ENCODE measurements around the gene ACACB.

The ACACB gene

DNA sequence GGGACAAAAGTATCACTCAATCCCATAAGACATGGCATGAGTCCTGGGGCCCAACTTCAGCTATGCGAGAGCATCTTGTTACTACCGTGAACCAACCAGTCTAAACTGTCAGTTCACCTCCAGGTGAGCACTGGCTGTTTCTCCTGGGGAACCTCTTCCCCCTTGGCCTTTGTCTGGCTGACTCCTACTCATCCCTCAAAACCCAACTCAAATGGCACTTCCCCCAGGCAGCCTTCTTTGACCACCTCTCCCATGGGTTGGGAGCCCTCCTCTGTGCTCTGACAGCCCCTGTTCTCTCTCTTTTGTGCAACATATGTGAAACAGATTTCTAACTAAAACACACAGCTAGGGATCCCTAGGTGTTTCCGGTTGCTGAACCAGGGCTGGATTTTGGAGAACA, 155.0 kb downstream of the ACACB start:
- DNase-seq (ENCODE audit: insufficient read length, low spot score) = no peak
- FAIRE-seq = no peak

DNA sequence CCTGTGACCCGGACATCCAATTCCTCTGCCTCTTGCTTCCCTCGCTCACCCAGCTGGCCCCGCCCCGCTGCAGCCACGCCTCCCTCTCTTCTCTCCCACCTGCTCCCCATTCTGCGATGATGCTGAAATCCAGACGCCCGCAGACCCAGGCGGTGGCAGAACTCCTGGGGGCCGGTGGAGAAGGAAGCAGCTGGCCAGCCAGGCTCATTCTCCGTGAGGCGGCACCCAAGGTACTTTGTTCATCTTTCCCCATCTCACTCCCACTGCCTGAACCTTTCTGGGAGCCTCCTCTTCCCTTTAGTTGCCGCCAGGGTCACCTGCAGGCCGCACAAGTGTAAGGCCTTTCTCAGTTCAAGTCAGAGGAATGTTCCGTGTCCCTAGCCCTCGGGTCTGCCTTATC, 157.0 kb downstream of the ACACB start:
- no peak for FAIRE-seq
- DNase-seq (ENCODE audit: insufficient read length, low spot score) = no peak

DNA sequence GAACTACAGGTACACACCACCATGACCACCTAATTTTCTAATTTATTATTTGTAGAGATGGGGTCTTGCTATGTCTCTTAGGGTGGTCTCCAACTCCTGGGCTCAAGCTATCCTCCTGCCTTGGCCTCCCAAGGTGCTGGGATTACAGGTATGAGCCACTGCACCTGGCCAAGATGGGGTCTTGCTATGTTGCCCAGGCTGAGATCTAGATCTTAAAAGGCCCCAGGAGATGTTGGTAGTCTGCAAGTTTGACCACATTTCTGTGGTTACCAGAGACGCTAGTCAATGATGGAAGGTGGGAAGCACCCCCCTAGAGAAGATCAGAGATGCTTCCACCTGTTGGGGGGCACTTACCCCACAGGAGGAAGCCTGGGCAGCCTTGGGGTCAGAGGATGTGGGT, 158.0 kb downstream of the ACACB start:
- FAIRE-seq (no peak), DNase-seq (ENCODE audit: insufficient read length, low spot score) (no peak)

DNA sequence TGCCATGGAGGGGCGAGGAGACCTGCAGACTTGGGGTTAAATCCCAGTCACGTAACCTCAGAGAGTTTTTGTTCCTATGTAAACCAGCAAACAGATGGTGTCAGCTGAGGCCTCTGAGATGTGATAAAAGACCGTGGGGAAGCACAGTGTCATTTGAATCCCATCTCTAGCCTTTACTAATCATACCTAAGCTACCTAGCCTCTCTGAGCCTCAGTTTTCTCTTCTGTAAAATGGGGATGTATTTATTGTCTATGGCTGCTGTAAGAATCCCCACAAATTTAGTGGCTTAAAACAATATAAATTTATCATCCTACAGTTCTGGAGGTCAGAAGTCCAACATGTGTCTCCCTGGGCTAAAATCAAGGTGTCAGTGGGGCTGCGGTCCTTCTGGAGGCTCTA, 158.8 kb downstream of the ACACB start:
- no peak for FAIRE-seq
- DNase-seq (ENCODE audit: insufficient read length, low spot score) = no peak

DNA sequence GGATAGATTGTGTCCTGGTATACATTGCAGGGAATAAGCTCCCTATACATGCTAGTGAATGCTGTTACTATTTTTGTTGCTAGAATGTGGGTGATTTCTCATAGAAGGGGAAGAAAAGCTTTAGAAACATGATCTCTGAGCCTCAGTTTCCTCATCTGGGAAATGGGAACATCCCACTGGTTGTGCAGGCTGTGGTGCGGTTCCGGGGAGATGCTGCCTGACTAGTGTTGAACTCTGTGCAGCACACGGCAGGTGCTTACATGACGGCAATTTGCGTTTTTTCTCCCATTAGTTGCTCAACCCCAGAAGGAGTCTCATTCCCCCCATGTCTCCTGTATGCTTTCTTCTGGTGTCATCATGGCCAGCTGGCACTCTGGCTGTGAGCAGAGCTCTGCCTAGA, 159.8 kb downstream of the ACACB start:
- no peak for FAIRE-seq

DNA sequence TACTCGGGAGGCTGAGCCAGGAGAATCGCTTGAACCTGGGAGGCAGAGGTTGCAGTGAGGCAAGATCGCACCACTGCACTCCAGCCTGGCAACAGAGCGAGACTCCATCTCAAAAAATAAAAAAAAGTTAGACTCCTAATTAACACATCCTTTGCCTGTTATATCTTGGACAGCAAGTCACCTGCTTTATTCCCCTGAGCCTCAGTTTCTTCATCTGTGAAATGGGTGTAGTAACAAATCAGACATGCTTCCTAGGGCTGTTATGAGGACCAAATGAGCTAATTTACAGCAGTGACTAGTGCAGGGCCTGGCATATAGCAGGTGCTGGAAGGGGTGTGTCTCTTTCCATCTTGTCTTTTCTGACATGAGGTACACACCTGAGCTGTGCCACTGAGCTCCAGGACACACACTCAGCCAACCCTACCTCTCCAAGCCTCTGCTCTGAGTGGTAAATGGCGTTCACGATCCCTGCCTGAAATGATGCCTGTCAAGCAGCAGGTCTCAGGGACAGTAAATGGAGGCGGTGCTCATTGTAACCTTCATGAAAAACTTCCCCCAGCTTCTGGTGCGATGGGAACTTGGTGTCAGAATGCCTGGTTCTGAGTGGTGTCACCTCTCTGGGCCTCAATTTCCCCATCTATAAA, 161.0 kb downstream of the ACACB start:
- FAIRE-seq = no peak
- DNase-seq (ENCODE audit: insufficient read length, low spot score) = no peak

More for the DNA sequence above, 159.8 kb downstream of the ACACB start:
- no peak for DNase-seq (ENCODE audit: insufficient read length, low spot score)

DNA sequence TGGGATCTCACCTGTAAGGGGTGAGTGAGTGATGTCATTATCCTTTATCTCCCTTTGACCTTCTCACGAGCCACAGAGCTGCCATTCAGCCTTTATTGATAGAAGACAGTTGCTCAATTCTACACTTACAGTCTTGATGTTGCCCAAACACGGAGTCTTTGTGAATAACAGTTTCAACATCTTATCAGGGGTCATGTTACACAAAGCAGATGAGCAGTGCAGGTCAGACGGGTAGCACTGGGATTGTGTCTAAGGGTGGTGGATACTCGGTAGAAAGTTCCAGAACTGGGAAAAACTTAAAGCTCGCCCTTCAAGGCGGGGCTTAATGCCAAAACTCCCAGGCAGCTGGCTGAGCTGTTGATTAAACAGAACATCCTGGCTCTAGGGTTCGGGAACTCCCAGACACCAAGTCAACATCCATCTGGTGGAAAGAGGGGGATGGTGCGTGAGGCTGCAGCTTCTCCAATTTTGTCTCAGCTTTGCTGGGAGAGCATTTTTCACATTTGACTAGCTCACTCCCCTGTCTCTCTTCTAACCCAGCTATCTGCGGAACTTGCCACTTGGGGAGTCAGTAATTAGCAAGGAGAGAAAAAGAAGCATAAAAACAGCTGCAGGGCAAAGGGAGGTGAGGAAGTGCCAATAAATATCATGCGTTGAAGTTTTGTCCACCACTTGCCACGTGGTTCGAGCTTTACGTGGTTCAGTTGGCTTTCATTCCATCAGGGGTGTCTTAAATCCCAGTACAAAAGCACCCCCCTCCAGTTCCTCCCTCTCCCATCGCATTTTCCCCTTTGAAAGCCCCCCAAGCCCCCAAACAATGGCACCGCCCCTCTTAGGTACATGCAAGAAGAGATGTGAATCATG, 161.7 kb downstream of the ACACB start:
- FAIRE-seq = no peak
- no peak for DNase-seq (ENCODE audit: insufficient read length, low spot score)

DNA sequence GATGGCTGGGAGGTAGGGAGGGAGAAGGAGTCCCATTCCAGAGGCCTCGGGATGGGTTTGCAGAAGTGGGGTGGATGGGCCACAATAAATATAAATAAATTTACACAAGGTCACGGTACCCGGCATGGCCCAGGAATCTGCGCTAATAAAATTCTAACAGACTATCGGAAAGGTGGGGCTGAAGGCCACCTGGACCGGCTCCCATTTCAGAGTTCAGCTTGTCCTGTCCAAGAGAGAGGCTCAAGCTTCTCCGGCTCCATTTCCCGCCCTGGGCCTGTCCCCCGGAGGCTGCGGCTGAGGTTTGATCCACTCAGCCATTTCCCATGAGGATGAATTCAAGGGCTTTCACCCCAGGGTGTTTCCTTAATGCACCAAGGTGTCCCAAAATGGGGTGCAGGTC, 162.5 kb downstream of the ACACB start:
- no peak for FAIRE-seq
- no peak for DNase-seq (ENCODE audit: insufficient read length, low spot score)

DNA sequence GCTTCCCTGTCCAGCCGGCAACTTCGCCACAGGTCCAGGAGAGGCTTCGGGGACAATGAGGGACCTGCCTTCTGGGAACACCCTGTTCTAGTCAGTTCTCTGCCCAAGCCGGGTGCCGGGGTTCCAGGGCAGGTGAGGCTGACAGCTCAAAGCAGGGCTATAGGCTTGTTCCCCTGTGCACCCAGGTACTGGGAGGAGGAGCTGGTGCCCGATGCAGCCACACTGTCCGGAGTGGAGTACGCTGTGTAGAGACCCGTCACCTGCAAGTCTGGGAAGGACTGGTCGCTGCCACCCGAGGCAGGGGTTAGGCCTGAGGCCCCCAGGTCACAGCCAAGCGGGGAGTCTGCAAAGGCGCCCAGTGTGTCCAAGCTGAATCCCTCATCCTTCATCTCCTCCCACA, 163.1 kb downstream of the ACACB start:
- no peak for DNase-seq (ENCODE audit: insufficient read length, low spot score)
- FAIRE-seq = no peak

DNA sequence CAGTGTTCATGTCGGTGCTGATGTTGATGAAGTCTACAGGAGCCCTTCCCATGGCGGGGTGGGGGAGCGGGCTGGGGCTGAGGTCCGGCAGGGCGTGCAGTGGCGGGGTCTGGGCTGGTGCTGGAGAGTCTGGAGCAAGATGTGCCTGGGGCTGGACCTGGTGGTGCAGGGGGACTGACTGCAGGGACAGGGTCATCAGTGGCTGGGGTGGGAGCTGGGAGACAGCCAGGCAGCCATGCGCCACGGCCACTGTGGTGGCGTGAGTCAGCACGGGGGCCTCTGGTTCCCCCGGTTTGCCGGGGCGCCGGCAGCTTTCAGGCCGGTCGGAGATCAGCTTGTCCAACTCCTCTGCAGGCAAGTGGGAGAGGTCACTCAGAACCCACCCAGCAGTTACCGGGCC, 165.1 kb downstream of the ACACB start:
- FAIRE-seq (no peak), DNase-seq (ENCODE audit: insufficient read length, low spot score) (no peak)

DNA sequence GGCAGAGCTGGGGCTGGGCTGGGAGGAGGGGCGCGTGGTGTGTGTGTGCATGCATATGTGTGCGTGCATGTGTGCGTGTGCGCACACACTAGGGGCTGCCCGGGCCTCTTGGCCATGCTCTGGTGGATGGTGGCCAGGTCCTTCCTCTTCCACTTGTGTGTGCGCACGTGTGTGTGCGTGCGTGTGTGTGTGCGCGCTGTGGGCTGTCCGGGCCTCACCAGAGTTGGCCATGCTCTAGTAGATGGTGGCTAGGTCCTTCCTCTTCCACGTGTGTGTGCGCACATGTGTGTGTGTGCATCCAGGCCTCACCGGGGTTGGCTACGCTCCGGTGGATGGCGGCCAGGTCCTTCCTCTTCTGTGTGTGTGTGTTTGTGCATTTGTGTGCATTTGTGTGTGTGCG, 168.0 kb downstream of the ACACB start:
- DNase-seq (ENCODE audit: insufficient read length, low spot score) (no peak), FAIRE-seq (no peak)

DNA sequence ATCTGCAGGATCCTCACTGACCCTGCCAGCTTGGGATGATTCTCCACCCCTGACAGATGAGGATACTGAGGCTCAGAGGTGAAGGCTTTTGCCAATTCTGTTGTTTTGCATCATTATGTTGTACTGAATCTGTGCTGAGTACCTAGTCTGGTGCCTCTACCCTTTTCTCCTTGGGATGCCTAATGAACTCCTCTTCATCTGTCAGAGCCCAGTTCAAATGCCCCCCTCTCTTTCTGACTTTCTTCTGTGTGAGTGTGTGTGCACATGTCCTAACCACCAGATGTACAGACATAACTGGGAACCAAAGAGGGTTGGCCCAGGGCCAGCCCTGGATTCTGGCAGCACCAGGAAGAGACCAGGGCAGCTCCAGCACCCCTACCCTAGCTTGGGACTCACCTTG, 169.9 kb downstream of the ACACB start:
- FAIRE-seq = no peak
- DNase-seq (ENCODE audit: insufficient read length, low spot score) = no peak

DNA sequence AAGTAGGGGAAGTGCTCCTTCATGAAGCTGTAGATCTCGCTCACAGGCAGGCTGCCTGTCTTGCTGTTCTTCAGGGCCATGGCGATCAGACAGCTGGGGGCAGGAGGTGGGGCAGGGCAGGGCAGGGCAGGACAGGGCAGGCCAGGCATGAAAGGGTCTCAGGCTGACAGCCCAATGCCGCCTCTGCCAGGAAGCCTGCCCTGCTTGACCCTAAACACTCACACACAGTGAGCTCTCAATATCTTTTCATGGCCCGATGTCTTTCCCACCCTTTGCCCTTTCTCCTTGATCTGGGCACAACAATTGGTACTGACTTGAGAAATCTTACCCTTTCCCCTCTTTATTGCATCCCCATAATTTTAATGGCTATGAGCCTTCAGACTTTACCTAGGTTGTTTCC, 170.3 kb downstream of the ACACB start:
- FAIRE-seq = no peak
- no peak for DNase-seq (ENCODE audit: insufficient read length, low spot score)

DNA sequence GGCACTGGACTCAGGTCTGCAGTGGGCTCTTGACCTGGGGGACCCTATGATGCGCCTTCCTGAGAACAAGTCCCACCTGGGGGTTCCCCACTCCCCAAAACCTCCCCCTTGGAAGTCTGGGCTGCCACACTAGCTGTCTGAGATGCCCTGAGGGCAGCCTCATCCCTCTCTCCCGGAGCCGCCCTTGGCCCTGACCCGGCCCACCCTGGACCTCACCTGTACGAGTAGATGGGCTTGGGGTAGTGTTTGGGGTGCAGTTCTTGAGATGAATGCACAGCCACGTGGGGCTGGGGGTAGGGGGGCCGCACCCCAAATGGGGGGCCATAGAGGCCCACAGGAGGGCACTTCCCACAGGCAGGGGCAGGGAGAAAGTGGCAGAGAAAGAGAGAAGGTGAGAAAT, 170.8 kb downstream of the ACACB start:
- DNase-seq (ENCODE audit: insufficient read length, low spot score) (no peak), FAIRE-seq (no peak)

DNA sequence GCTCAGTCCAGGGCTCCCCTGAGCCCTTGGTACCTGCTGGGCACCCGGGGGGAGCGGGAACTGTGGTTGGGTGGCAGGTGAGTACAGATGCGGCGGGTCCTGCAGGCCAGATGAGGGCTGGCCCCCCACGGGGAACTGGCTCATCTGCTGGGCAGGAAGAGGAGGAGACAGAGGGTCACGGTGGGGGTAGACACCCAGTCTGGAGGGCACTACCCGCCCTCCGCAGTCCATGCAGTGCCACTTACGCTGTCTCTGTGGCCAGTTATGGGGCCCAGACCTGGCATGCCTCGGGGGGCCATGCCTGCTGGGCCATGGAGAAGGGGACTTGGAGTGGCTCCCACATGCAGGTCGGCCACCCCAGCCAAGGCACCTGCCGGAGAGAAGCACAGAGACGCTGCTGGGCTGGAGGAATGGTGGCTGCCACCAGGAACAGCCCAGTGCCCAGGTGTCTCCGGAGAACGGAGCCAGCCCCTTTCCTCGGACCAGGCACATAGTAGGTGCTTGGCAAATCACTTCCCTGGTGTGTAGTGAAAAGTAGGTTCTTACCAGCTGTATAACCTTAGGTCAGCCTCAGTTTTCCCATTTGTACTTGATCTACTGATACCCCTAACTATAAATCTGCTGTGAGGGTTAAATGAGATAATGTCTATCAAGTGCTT, 171.6 kb downstream of the ACACB start:
- no peak for FAIRE-seq
- no peak for DNase-seq (ENCODE audit: insufficient read length, low spot score)

DNA sequence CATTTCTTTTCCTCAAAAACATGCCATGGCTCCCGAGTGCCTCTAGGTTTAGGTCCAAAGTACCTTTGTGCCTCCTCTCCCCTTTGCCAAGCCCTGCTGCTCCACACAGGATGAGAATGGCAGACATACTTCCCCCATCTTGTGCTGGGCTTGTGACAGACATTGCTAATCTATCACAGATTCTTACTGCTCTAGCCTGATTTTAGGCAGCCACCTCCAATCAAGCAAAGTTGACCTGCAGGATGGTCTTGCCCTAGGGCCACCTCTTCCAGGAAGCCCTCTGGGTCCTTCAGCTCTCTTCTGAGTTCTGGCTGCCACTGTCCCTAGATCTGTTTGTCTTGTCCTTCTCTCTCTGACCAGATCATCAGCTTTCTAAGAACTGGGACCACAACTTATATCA, 172.2 kb downstream of the ACACB start:
- DNase-seq (ENCODE audit: insufficient read length, low spot score) = no peak
- FAIRE-seq = no peak

DNA sequence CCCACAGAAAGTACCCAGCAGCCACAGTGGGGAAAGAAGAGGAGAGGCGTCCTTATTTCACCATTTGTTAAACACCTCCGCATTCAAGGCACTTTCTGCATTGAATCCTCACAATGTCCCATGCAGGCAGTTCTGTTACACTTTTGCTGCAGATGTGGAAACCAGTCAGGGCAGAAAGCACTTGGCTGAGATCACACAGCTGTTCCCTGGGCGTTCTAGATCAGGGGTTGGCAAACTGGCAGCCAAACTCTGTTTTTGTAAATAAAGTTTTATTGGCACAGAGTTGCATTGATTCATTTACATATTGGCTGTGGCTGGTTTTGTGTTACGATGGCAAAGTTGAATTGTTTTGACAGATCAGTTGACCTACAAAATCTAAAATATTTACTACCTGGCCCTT, 172.6 kb downstream of the ACACB start:
- no peak for FAIRE-seq
- no peak for DNase-seq (ENCODE audit: insufficient read length, low spot score)

DNA sequence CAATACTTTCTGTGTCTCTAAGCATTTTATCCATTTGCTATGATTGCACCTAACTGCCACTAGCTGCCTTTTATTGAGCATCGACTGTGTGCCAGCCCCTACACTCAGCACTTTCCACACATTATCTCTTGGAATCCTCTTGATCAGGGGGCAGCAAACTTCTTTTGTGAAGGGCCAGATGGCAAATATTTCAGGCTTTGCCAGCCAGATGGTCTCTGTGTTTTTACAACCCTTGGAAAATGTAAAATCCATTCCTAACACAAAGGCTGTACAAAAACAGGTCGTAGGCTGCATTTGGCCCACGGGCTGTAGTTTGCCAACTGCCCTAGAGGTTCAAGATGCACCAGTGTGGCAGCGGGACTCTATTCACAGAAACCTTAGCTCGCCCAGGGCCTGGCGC, 173.2 kb downstream of the ACACB start:
- DNase-seq (ENCODE audit: insufficient read length, low spot score) = no peak
- FAIRE-seq = no peak

DNA sequence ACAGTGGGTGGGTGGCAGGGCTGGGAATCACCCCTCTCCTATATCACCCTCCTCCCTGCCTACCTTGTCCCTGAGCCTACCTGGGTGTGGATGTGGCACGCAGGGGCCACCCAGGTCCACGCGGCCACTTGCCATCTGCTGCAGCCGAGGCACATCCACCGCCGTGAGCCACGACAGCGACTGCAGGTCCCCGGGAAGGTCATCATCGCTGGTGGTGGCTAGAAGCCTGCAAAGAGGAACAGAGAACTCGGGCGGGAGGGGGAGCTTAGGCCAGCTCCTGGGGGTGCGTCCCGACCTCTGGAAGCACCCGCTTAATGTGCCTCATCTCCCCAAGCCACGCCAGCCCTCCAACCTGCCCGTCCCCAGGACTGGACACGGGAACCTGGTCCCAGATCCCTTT, 173.7 kb downstream of the ACACB start:
- DNase-seq (ENCODE audit: insufficient read length, low spot score) (no peak), FAIRE-seq (no peak)

DNA sequence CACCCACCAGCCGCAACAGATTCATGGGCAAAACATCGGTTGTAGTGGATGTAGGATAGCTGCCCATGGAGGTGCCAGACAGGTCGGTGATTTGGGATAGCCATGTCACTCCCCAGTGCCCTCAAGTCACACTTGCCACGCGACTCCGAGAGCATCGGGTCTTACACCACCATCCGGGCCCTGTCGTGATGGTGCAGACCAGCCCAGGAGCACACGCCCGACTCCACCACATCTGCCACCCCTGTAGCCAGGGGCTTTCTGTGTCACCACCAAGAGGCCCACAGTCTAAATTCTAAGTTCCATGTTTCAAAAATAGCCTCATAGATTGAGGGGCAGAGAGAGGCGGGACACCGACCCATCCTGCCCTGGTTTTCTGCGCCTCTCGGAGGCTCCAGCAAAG, 174.7 kb downstream of the ACACB start:
- DNase-seq (ENCODE audit: insufficient read length, low spot score) (no peak), FAIRE-seq (no peak)

DNA sequence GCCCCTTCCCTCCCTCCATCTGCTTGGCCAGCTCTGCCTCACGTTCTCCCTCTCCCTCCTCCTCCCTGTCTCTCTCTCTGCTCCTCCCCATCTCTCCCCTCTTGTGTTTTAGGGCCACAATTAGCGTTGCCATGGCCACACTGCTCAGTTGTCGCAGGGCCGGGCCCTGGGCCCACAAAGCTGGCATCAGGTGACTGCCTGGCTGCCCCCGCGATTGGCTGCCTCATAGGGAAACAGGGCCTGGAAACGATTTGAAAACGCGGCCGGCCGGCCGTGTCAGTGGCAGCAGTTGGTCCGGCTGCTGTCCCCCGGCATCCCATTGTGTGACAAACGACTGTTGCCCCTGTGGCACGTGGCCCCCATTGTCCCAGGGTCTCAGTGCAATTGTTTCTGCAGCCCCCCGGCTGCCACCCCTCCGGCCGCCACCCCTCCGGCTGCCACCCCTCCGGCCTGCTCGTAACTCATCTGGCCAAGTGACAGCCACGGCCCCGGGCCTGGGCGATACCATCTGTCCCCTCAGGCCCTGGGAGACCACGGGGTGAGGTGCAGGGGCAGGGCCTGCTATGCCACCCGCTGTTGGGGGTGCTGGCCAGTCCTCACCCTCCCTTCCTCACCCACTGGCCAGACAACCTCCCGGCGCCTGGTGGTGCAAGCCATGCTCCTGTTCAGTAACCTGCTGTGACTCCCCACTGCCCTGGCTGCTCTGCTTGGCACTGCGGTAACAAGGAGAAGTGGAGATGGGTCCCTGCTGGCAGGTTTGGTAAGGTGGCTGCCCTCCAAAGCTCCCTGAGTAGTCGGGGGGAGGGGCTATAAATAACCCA, 175.3 kb downstream of the ACACB start:
- FAIRE-seq = no peak
- no peak for DNase-seq (ENCODE audit: insufficient read length, low spot score)

All from HTR-8/SVneo (cell line).